Thyroid gland (tissue), 4 donors: Measurements from ENCODE around the gene COX8A.

Experiments
- CTCF ChIP-seq, 6 experiments: fragments of 200-600 bp in 3 of 6; fragments of 450-650 bp in 3 of 6; sonication (generic) in 3 of 6; IDR thresholded peaks; one replicate each; pipeline ENCODE4 v1.5.1; 2016 to 2019; ENCODE audit warnings: antibody characterized with exemption in 6 of 6, mild to moderate bottlenecking in 2 of 6, inconsistent platforms in 1 of 6, moderate library complexity in 1 of 6
- POLR2A ChIP-seq, 2 donors: fragments of 450-650 bp; IDR thresholded peaks; one replicate each; pipeline ENCODE4 v1.6.1; 2017; ENCODE audit warnings: antibody characterized with exemption in 2 of 2, mild to moderate bottlenecking in 2 of 2, moderate library complexity in 1 of 2

- TF ChIP-seq CTCF (IDR thresholded peaks at IDR 0.05) (no peak), POLR2A (IDR thresholded peaks at IDR 0.05) (no peak)
These were observed 22.1 kb downstream of the COX8A start for GRCh38 chr11:63996512-63996911.
